ENCODE measurements around the gene ALAD.

ALAD gene

GRCh38 chr9:113391917-113392316 lies 9.2 kb downstream of the ALAD start:
- no peak for DNase-seq (ENCODE audit: extremely low spot score)
- POLR2A ChIA-PET, result no interaction called here
- TF ChIP-seq ARNT (IDR thresholded peaks at IDR 0.05) (no peak), BHLHE40 (IDR thresholded peaks at IDR 0.05; ENCODE audit: borderline replicate concordance) (no peak), SP1 (IDR thresholded peaks at IDR 0.05) (no peak), SUZ12 (IDR thresholded peaks at IDR 0.05) (no peak), TARDBP (IDR thresholded peaks at IDR 0.05) (no peak), HDGF (IDR thresholded peaks at IDR 0.05; ENCODE audit: borderline replicate concordance) (no peak), CTBP1 (IDR thresholded peaks at IDR 0.05; ENCODE audit: borderline replicate concordance) (no peak), FOXK2 (IDR thresholded peaks at IDR 0.05) (no peak), ELF4 (IDR thresholded peaks at IDR 0.05) (no peak), FOXA1 (IDR thresholded peaks at IDR 0.05) (no peak), NFRKB (IDR thresholded peaks at IDR 0.05) (no peak)
- CTCF ChIA-PET, result interaction anchor here (1.0 kb wide), 1 partner anchor 9 kb away, joined by 3 read pairs; the partner anchor contains the start of gene ALAD

DNA sequence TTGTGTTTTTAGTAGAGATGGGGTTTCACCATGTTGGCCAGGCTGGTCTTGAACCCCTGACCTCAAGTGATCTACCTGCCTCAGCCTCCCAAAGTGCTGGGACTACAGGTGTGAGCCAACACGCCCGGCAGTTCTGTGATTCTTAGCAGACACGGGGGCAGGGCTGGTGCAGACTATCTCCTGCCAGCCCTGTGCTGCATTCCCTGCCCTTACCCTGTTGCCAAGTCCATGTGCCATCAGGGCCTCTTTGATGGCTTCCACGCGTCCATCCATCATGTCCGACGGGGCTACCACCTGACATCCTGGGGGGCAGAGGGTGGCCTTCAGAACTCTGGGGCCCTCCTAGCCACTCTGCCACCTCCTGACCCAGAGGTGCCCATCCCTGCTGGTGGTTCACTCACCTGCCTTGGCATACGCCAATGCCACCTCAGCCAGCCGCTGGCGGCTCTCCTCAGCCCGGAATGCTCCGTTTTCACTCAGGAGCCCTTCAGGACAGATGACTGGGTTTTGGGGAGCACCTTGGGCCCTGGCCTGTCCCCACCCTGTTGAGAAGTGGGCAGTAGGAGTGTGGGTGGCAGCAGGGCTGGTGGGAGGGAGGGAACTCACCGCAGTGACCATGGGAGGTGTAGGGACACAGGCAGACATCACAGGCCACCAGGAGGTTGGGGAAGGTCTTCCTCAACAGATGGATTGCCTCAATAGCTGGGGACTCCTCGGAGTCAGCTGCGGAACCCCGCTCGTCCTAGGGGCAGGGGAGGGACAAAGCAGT lies 10.7 kb downstream of the ALAD start:
- CTCF ChIA-PET, result no interaction called here
- TF ChIP-seq SUZ12 (IDR thresholded peaks at IDR 0.05) (no peak), ARNT (IDR thresholded peaks at IDR 0.05) (no peak), CTBP1 (IDR thresholded peaks at IDR 0.05; ENCODE audit: borderline replicate concordance) (no peak), HDGF (IDR thresholded peaks at IDR 0.05; ENCODE audit: borderline replicate concordance) (no peak), LEF1 (IDR thresholded peaks at IDR 0.05; ENCODE audit: borderline replicate concordance) (no peak), FOXK2 (IDR thresholded peaks at IDR 0.05) (no peak), BHLHE40 (IDR thresholded peaks at IDR 0.05; ENCODE audit: borderline replicate concordance) (no peak), FOXA1 (IDR thresholded peaks at IDR 0.05) (no peak), FOXM1 (IDR thresholded peaks at IDR 0.05; ENCODE audit: borderline replicate concordance) (no peak), ZNF384 (IDR thresholded peaks at IDR 0.05) (no peak), PKNOX1 (IDR thresholded peaks at IDR 0.05) (no peak), ELF4 (IDR thresholded peaks at IDR 0.05) (no peak)
- DNase-seq (ENCODE audit: extremely low spot score), result no peak
- POLR2A ChIA-PET, result no interaction called here

- ChIA-PET CTCF (no interaction called here), POLR2A (no interaction called here)
- no peak for DNase-seq (ENCODE audit: extremely low spot score)
- TF ChIP-seq L3MBTL2 (conservative IDR thresholded peaks at IDR 0.05) (no peak), TARDBP (IDR thresholded peaks at IDR 0.05) (no peak), FOXM1 (IDR thresholded peaks at IDR 0.05; ENCODE audit: borderline replicate concordance) (no peak), CTBP1 (IDR thresholded peaks at IDR 0.05; ENCODE audit: borderline replicate concordance) (no peak), SUZ12 (IDR thresholded peaks at IDR 0.05) (no peak), BHLHE40 (IDR thresholded peaks at IDR 0.05; ENCODE audit: borderline replicate concordance) (no peak), LEF1 (IDR thresholded peaks at IDR 0.05; ENCODE audit: borderline replicate concordance) (no peak), HDGF (IDR thresholded peaks at IDR 0.05; ENCODE audit: borderline replicate concordance) (no peak), ZNF384 (IDR thresholded peaks at IDR 0.05) (no peak), NFRKB (IDR thresholded peaks at IDR 0.05) (no peak), ARNT (IDR thresholded peaks at IDR 0.05) (no peak), ELF4 (IDR thresholded peaks at IDR 0.05) (no peak), SP1 (IDR thresholded peaks at IDR 0.05) (no peak), FOXK2 (IDR thresholded peaks at IDR 0.05) (no peak), PKNOX1 (IDR thresholded peaks at IDR 0.05) (no peak), FOXA1 (IDR thresholded peaks at IDR 0.05) (no peak)
Observed at GRCh38 chr9:113389451-113389850, 11.6 kb downstream of the ALAD start.

- no peak for TF ChIP-seq CTBP1 (IDR thresholded peaks at IDR 0.05; ENCODE audit: borderline replicate concordance)
- no peak for TF ChIP-seq TARDBP (IDR thresholded peaks at IDR 0.05)
- TF ChIP-seq SUZ12 (IDR thresholded peaks at IDR 0.05), result no peak
- TF ChIP-seq ZNF384 (IDR thresholded peaks at IDR 0.05), result no peak
- TF ChIP-seq ELF4 (IDR thresholded peaks at IDR 0.05), result no peak
- TF ChIP-seq BHLHE40 (IDR thresholded peaks at IDR 0.05; ENCODE audit: borderline replicate concordance), result no peak
- no peak for TF ChIP-seq FOXK2 (IDR thresholded peaks at IDR 0.05)
- TF ChIP-seq SP1 (IDR thresholded peaks at IDR 0.05), result no peak
- no peak for TF ChIP-seq HDGF (IDR thresholded peaks at IDR 0.05; ENCODE audit: borderline replicate concordance)
- no peak for TF ChIP-seq L3MBTL2 (conservative IDR thresholded peaks at IDR 0.05)
- TF ChIP-seq FOXA1 (IDR thresholded peaks at IDR 0.05), result no peak
- no peak for TF ChIP-seq PKNOX1 (IDR thresholded peaks at IDR 0.05)
- TF ChIP-seq ARNT (IDR thresholded peaks at IDR 0.05), result no peak
- ChIA-PET CTCF (interaction anchor here (1.3 kb wide), 1 partner anchor 13 kb away, joined by 3 read pairs; the partner anchor contains the start of gene ALAD), POLR2A (no interaction called here)
- DNase-seq (ENCODE audit: extremely low spot score), result no peak
Observed at GRCh38 chr9:113388833-113389232, 12.3 kb downstream of the ALAD start.

DNA sequence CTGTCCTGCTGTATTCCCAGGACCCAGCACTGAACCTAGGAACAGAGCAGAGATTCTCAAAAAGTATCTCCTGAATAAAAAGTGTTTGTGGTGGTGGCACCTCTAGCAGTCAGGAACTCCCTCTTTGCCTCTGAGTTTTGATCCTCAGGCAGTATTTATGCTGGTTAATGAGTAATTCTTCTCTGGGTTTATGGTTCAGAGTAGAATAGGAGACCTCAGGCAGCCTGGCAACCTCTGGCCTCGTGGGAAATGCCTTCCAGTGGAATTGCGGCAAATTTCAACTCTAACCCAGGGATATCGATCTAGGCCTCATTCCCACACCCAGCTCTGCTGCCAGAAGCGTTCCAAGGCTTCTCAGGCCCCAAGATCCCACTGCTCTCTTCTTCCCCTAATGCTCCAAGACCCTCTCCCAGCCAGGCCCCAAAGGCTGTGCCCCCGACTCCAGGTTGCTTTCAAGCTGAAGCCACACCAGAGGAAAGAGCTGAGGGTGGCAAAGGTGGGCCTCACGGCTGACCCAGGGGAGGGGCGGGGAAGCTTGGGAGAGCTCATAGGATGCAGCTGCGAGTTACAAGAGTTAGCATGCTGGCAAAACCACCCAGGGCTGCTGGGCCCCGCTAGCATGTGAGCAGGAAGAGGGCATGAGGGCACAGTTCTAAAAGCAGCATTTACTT lies 13.4 kb downstream of the ALAD start:
- TF ChIP-seq SUZ12 (IDR thresholded peaks at IDR 0.05) (no peak), FOXK2 (IDR thresholded peaks at IDR 0.05) (no peak), HDGF (IDR thresholded peaks at IDR 0.05; ENCODE audit: borderline replicate concordance) (no peak), ARNT (IDR thresholded peaks at IDR 0.05) (no peak), PKNOX1 (IDR thresholded peaks at IDR 0.05) (no peak), BHLHE40 (IDR thresholded peaks at IDR 0.05; ENCODE audit: borderline replicate concordance) (no peak), SP1 (IDR thresholded peaks at IDR 0.05) (no peak), CTBP1 (IDR thresholded peaks at IDR 0.05; ENCODE audit: borderline replicate concordance) (no peak), ELF4 (IDR thresholded peaks at IDR 0.05) (no peak)
- DNase-seq (ENCODE audit: extremely low spot score), result no peak
- ChIA-PET POLR2A (interaction anchor here (0.9 to 1.6 kb wide), 4 partner anchors 11 to 48 kb away, joined by 3 to 4 read pairs (median 4); partner anchors contain the start of genes C9orf43, HDHD3, POLE3 and WDR31), CTCF (interaction anchor here (1.3 kb wide), 1 partner anchor 14 kb away, joined by 3 read pairs; the partner anchor contains the start of gene ALAD)
